Measurements from ENCODE around the gene LMO1.

DNA sequence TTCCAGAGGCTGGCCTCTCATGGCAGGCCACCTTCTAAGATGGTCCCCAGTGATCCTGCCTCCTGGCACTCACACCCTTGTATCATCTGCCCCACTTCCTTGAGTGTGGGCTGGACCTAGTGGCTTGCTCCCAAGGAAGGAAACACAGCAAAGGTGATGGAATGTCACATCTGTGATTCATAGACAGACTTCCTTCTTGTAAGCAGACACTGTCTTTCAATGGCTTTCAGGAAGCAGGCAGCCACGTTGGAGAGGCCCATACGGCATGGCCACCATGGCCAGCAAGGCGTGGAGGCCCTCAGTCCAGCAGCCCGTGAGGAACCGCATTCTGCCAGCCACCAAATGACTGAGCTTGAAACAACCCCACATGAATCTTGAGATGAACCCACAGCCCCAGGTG lies 11.3 kb downstream of the LMO1 start:
- TF ChIP-seq CTCF (IDR thresholded peaks at IDR 0.05) (no peak), POLR2A (IDR thresholded peaks at IDR 0.05) (no peak), POLR2AphosphoS5 (IDR thresholded peaks at IDR 0.05) (no peak)

Data from suprapubic skin (tissue), 4 donors.